HG03378 (cell line): ENCODE results near the gene CYBC1.
"Not testable (repeated sequence)": the region's sequence is repeated elsewhere in the genome, so short reads cannot be mapped to it uniquely, and the experiment has no call there.

ENCODE experiments used
- ATAC-seq: cut with Tn5 transposase; IDR thresholded peaks from one replicate; pipeline ENCODE4 v1.9.1; 2021; ENCODE audit warnings: mild to moderate bottlenecking, moderate library complexity; ENCODE audit not compliant: unreplicated experiment

The CYBC1 gene

DNA sequence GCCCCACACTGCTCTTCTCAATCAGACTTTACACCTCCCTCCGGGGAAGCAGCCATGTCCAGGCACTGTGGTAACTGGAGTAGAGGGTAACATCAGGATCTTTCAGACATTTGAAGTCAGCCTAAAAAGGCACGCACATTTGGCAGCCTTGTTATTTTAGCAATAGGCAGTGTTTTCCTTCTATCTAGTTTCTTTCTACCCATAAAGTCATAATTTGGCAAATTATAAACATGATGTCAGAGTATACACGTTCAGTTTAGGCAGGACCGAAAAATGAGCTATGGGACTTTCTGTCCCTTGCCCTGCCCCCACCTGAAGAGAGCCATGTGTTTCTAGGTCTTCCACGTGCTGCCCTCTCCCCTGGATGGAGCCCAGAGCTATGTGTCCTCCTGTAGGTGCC is 29.1 kb upstream of the CYBC1 start:
- no peak for ATAC-seq

DNA sequence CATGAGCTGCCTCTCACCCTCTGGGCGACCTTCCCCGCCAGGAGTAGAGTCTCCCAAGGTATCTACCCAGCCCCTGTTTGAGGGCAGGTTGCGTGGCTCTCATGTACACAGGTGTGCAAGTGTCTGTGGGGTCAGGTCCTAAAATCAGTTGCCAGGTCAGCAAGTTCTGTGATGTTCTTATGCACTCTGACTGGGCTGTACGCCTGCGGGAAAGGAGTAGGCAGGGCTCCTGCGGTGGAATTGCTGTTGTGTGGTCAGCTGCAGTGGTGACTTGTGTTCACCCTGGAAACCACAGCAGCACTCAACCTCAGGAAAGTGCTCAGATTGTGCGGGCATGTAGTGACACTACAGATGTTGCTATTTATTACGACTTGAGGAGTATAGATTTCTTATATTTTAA is 27.4 kb upstream of the CYBC1 start:
- no peak for ATAC-seq

DNA sequence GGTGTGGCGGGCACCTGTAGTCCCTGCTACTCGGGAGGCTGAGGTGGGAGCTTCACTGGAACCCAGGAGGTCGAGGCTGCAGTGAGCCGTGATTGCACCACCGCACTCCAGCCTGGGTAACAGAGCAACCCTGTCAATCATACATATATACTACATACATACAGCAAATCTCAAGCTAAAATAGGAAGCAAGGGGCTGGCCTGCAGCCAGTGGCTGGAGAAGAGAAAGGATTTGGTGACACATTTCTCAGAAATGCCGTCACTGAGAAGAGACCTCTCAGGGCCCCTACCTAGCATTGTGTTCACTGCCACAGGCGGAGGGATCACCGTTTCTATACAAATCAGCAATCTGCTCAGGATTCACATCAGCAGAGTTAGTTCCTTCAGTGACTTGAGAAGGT is 24.9 kb upstream of the CYBC1 start:
- ATAC-seq: no peak

GRCh38 chr17:82474223-82475010 is 23.9 kb upstream of the CYBC1 start:
- ATAC-seq: no peak

DNA sequence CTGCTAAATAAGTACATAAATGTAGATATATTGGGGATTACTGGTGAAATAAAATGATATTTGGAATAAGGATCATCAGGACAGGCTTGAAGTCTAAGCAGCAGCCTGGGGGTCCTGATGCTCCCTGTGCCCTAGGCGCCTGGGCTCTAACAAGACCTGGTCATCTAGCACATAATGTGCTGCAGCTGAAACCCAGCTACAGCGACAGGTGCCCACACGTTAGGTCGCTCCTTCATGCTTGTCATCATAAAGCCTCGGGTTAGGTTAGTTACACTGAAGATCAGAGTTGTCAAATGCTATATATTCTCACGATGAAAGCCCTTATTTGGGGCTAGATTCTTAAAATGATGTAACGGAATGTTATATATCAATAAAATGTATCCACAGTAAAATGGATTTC is 19.5 kb upstream of the CYBC1 start:
- no peak for ATAC-seq

GRCh38 chr17:82468692-82469091 is 18.1 kb upstream of the CYBC1 start:
- ATAC-seq: no peak

GRCh38 chr17:82465023-82465603 is 14.6 kb upstream of the CYBC1 start:
- ATAC-seq: no peak

- no peak for ATAC-seq
These were observed 14.0 kb upstream of the CYBC1 start for GRCh38 chr17:82464567-82464929.

- ATAC-seq: no peak
These were observed 13.5 kb upstream of the CYBC1 start for GRCh38 chr17:82463925-82464566.

- no peak for ATAC-seq
These were observed 12.8 kb upstream of the CYBC1 start for GRCh38 chr17:82463391-82463790.

DNA sequence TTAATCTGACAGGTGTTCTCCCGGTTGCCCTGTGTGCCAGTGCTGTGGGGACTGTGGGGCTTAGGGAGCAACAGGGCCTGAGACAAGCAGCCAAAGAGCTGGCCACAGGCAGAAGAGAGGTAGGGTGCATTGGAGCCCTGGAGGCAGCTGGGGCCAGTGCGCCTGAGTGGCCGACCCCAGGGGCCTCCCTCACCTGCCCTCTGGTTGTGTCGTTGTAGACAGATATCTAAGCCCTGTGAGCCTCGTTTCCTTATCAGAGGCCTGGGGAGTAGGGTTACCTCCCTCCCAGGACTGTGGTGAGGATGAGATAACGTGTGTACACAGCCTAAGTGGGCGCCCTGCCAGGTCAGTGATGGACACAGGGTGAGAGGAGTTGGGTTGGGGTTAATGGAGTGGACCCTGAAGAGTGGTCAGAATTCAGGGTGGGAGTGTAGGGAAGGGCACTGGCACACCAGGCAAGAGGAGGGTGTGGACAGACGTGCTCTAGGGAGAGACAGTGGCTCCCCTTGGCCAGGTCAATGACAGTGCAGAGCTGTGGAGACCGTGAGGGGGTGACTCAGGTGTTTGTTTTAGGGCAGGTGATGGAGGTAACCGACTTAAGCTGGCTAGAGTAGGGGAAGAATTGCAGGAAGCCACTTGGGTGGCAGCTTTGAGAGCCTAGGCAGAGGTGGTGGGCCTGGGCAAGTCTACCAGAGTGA is 11.4 kb upstream of the CYBC1 start:
- ATAC-seq: no peak

- ATAC-seq: not testable (repeated sequence)
These were observed 9.4 kb upstream of the CYBC1 start for GRCh38 chr17:82459936-82460335.

GRCh38 chr17:82458885-82459424 is 8.4 kb upstream of the CYBC1 start:
- no peak for ATAC-seq

GRCh38 chr17:82458179-82458884 is 7.8 kb upstream of the CYBC1 start, which contains the start of gene NARF:
Gene NARF, plus strand, starts transcription at chr17:82458741. Its CDS starts 63 bp downstream, at chr17:82458804.
- peak; percentile 88 for ATAC-seq

DNA sequence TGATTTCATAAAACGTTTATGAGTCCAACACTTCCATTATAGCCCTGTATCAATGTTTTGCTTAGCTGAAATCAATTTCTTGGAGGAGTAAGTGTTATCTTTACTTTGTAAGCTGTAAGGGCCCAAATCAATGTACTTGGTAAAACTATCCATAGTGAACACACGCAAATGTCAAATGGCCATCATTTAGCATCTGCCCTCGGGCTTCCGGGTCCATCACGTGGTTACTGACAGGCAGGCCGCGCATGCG is 7.3 kb upstream of the CYBC1 start:
- ATAC-seq: no peak

GRCh38 chr17:82457073-82457928 is 6.7 kb upstream of the CYBC1 start:
- ATAC-seq: no peak

DNA sequence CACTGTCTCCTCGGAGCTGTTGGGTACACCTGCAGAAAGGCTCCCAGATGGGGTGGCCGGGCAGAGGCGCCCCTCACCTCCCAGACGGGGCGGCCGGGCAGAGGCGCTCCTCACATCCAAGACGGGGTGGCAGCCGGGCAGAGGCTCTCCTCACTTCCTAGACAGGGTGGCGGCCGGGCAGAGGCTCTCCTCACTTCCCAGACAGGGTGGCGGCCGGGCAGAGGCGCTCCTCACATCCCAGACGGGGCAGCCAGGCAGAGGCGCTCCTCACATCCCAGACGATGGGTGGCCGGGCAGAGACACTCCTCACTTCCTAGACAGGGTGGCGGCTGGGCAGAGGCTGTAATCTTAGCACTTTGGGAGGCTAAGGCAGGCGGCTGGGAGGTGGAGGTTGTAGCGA is 3.2 kb upstream of the CYBC1 start:
- ATAC-seq: not testable (repeated sequence)

DNA sequence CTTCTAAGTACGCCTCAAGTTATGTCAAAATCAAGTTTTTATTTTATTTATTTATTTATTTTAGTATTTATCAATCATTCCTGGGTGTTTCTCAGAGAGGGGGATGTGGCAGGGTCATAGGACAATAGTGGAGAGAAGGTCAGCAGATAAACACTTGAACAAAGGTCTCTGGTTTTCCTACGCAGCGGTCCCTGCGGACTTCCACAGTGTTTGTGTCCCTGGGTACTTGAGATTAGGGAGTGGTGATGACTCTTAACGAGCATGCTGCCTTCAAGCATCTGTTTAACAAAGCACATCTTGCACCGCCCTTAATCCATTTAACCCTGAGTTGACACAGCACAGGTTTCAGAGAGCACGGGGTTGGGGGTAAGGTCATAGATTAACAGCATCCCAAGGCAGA is 2.6 kb upstream of the CYBC1 start:
- ATAC-seq: not testable (repeated sequence)

DNA sequence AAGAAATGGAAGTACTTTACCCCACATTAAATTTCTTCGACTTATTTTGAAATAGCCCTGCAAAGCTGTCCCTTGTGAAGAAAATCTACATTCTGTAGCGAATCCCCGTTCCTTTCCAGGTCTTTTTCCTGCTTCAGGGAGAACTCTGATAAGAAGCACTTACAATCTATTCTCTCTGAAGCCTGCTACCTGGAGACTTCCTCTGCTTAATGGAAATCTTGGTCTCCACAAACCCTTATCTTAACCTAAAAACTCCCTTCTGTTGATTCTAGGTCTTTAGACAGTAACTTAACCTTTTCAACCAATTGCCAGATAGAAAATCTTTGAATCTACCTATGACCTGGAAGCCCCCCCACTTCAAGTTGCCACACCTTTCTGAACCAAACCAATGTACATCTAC is 1.6 kb upstream of the CYBC1 start:
- ATAC-seq: no peak

DNA sequence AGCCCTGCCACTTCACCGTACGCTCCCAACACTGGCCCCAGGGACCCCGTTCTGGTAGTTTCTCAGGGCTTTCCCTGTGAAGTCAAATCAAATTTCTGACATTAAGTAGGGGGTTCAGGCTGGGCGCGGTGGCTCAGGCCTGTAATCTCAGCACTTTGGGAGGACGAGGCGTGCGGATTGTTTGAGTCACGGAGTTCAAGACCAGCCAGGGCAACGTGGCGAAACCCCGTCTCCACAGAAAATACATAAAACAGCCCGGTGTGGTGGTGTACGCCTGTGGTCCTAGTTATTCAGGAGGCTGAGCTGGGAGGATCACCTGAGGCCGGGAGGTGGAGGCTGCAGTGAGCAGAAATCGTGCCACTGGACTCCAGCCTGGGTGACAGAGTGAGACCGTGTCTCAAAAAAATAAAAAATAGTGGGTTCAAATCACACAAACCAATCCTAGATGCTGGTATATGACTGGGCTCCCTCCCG is 632 bp downstream of the CYBC1 start:
- peak; percentile 6 for ATAC-seq
